CD14-positive monocyte (primary cell): ENCODE data around the gene SLC6A6. TPM values are rescaled to one million over a fixed set of nuclear protein-coding genes. Genes with fewer than 3 reads are reported as not detected.

Experiments
- DNase-seq, 3 donors: peaks; one replicate each; pipeline ENCODE4 v3.0.0-alpha.2; 2011 to 2022
- H2AFZ ChIP-seq: 2 replicates; pipeline ENCODE4 v1.6.0; 2012; ENCODE audit warnings: mild to moderate bottlenecking, low read depth, low read length, inconsistent platforms; ENCODE audit not compliant: insufficient read depth, poor library complexity, severe bottlenecking
- H3K27ac ChIP-seq, 2 donors: 1 replicate in 1 of 2; 2 replicates in 1 of 2; pipeline ENCODE4 v1.5.1; 2012 to 2013; ENCODE audit warnings: low read length in 2 of 2, control low read depth in 1 of 2, inconsistent platforms in 1 of 2, low read depth in 1 of 2, mild to moderate bottlenecking in 1 of 2
- H3K27me3 ChIP-seq, 2 donors: one replicate each; pipeline versions ENCODE4 v1.6.0 to v1.6.1; 2011 to 2013; ENCODE audit warnings: low read length in 2 of 2; ENCODE audit not compliant: control insufficient read depth in 2 of 2, insufficient read depth in 2 of 2
- H3K36me3 ChIP-seq, 2 donors: replicated peaks in 1 of 2; 1 replicate in 1 of 2; 2 replicates in 1 of 2; pipeline versions ENCODE4 v1.5.1 to v1.6.1; 2012 to 2013; ENCODE audit warnings: low read length in 2 of 2, control low read depth in 1 of 2, inconsistent platforms in 1 of 2, mild to moderate bottlenecking in 1 of 2; ENCODE audit not compliant: insufficient read depth in 2 of 2, control insufficient read depth in 1 of 2
- H3K4me1 ChIP-seq, 2 donors: 1 replicate in 1 of 2; 2 replicates in 1 of 2; pipeline versions ENCODE4 v1.5.1 to v1.6.1; 2012 to 2013; ENCODE audit warnings: low read length in 2 of 2, control low read depth in 1 of 2, inconsistent platforms in 1 of 2, mild to moderate bottlenecking in 1 of 2, moderate library complexity in 1 of 2; ENCODE audit not compliant: insufficient read depth in 2 of 2, control insufficient read depth in 1 of 2
- H3K4me2 ChIP-seq: replicated peaks from 2 replicates; pipeline ENCODE3; 2012; ENCODE audit warnings: low read length, moderate library complexity, mild to moderate bottlenecking; ENCODE audit not compliant: poor library complexity, severe bottlenecking; ENCODE audit errors: extremely low read depth
- H3K4me3 ChIP-seq, 3 experiments: fragments of 200-600 bp in 1 of 3; sonication (generic) in 1 of 3; replicated peaks in 1 of 3; 1 replicate in 2 of 3; 2 replicates in 1 of 3; pipeline ENCODE4 v1.5.1; 2011 to 2013; ENCODE audit warnings: low read length in 3 of 3, mild to moderate bottlenecking in 3 of 3, control low read depth in 2 of 3, low read depth in 2 of 3, inconsistent platforms in 1 of 3, moderate library complexity in 1 of 3
- H3K79me2 ChIP-seq: 2 replicates; pipeline ENCODE4 v1.6.0; 2012; ENCODE audit warnings: mild to moderate bottlenecking, control low read depth, inconsistent platforms, low read length, moderate library complexity; ENCODE audit not compliant: insufficient read depth
- H3K9ac ChIP-seq: 2 replicates; pipeline ENCODE4 v1.6.0; 2017; ENCODE audit warnings: low read length, mild to moderate bottlenecking; ENCODE audit not compliant: insufficient read depth, poor library complexity, severe bottlenecking
- H3K9me3 ChIP-seq, 2 donors: replicated peaks in 1 of 2; 1 replicate in 1 of 2; 2 replicates in 1 of 2; pipeline versions ENCODE4 v1.5.1 to v1.6.1; 2012 to 2013; ENCODE audit warnings: low read length in 2 of 2, control low read depth in 1 of 2; ENCODE audit not compliant: control insufficient read depth in 1 of 2, insufficient read depth in 1 of 2
- H4K20me1 ChIP-seq: 2 replicates; pipeline ENCODE4 v1.6.0; 2012; ENCODE audit warnings: mild to moderate bottlenecking, low read length, control low read depth, moderate library complexity; ENCODE audit not compliant: insufficient read depth
- H3K27ac Mint-ChIP-seq, 7 donors: one replicate each; pipeline ENCODE4 v1.8.0; 2020; ENCODE audit warnings: mild to moderate bottlenecking in 7 of 7, mixed read lengths in 7 of 7, moderate library complexity in 6 of 7, inconsistent platforms in 2 of 7
- H3K27me3 Mint-ChIP-seq, 3 donors: one replicate each; pipeline ENCODE4 v1.8.0; 2021 to 2022; ENCODE audit warnings: low read depth in 3 of 3, mild to moderate bottlenecking in 3 of 3, mixed read lengths in 3 of 3, moderate library complexity in 3 of 3, inconsistent platforms in 1 of 3
- H3K36me3 Mint-ChIP-seq, 2 donors: one replicate each; pipeline ENCODE4 v1.8.0; 2020; ENCODE audit warnings: mixed read lengths in 2 of 2, inconsistent platforms in 1 of 2, mild to moderate bottlenecking in 1 of 2
- H3K4me1 Mint-ChIP-seq: one replicate; pipeline ENCODE4 v1.8.0; 2020; ENCODE audit warnings: mild to moderate bottlenecking, mixed read lengths
- H3K4me3 Mint-ChIP-seq, 2 donors: one replicate each; pipeline ENCODE4 v1.8.0; 2020; ENCODE audit warnings: mild to moderate bottlenecking in 2 of 2, mixed read lengths in 2 of 2, moderate library complexity in 1 of 2
- H3K9me3 Mint-ChIP-seq, 7 donors: one replicate each; pipeline ENCODE4 v1.8.0; 2020 to 2022; ENCODE audit warnings: mixed read lengths in 7 of 7, mild to moderate bottlenecking in 6 of 7, moderate library complexity in 6 of 7, inconsistent platforms in 2 of 7
- WGBS: methylation state at CpG from one replicate; pipeline ENCODE4 v1.1.5; 2013; ENCODE audit warnings: missing lambda C conversion rate; ENCODE audit not compliant: insufficient coverage; 5-methylcytosine and 5-hydroxymethylcytosine counted together
- intact Hi-C, 2 donors: fragments of 100-400 bp; cut with micrococcal nuclease; formaldehyde crosslinking; loops; one replicate each; pipeline versions ENCODE4 v1.15.0 to v1.15.1; 2023
- polyA plus RNA-seq, 3 donors: library from polyadenylated mRNA; depleted of rRNA in 1 of 3; unstranded in 2 of 3; stranded (reverse) in 1 of 3; fragments of 300-500 nt in 2 of 3; fragments of >200 nt in 1 of 3; fragmentation: Illumina TruSeq in 2 of 3; gene quantifications; 1 replicate in 2 of 3; 2 replicates in 1 of 3; pipeline ENCODE4 v1.2.3, GENCODE V29; 2012 to 2021
- TF ChIP-seq, protein P1 (sequence below): fragments of 200-600 bp; IDR thresholded peaks from one replicate; pipeline ENCODE4 v1.8.0; 2022; ENCODE audit warnings: antibody characterized with exemption, mild to moderate bottlenecking

The SLC6A6 gene
- polyA plus RNA-seq, 3 donors = 18.4 to 136 (median 24.5) TPM

DNA sequence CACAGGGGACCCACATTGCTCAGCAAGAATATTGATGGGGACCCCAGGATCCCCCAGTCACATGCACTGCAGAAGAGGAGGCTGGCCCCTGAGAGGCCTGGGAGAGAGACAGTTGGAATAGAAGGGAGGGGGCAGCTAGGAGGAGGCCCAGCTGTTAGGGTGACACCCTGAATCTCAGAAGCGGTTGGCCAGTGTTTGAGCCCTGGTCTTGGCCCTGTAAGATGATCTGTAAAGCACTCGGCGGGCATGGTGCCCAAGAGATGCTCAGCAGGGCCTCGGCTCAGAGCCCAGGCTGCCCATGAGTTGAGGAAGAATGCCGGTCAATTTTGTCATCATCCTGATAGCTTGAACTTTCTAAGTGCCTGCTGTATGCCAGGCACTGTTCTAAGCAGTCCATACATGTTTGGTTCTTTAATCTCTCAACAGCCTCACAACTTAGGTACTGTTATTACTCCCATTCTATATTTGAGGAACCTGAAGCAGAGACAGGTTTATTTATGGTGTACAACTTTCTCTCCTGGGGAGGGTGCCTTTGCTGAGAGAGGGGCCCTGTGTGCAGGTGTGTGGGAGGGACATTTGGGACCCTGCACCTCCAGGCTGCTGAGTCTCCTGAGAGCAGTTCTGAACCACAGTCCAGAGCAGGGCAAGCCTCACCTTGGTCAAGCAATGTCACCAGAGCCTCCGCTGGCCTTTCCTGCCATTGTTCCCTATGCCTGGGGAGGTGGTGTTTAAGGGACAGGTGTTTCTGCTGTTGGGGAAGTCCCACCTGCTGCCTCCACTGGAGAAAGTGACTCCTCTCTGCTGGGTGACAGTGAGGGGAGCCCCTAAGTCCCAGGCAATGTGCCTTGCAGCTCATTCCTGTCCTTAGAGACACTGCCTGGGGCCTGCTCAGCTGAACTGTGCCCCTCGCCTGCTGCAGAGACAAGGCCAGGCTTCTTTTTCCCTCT lies 26.0 kb downstream of the SLC6A6 start:
- Histone ChIP-seq H3K9me3 (no peaks in the 10 kb centered on the region), H3K36me3 (peaks cover 10 to 15% of the 10 kb centered on the region in 2 donors), H3K79me2 (peaks cover 80% of the 10 kb centered on the region), H3K4me2 (no peak overlapping the region), H3K4me3 (no peak overlapping the region), H3K4me1 (peaks cover 97 to 100% of the 10 kb centered on the region in 2 donors), H4K20me1 (peaks cover 51% of the 10 kb centered on the region), H3K27ac (peak overlapping the region; percentile 84 to 100), H2AFZ (no peak overlapping the region), H3K27me3 (no peaks in the 10 kb centered on the region), H3K9ac (peak overlapping the region; percentile 50)
- Mint-ChIP-seq H3K9me3 (peaks cover 0 to 3% (median 0%) of the 10 kb centered on the region in 7 donors), H3K36me3 (peaks cover 48 to 67% of the 10 kb centered on the region in 2 donors), H3K4me3 (no peak overlapping the region), H3K27me3 (no peaks in the 10 kb centered on the region), H3K4me1 (peaks cover 98% of the 10 kb centered on the region), H3K27ac (peak overlapping the region; percentile 97 to 100 (median 100))
- DNase-seq = no peak
- WGBS = 99% methylated on average over 6 of the region's 7 CpGs
- TF ChIP-seq, protein P1, sequence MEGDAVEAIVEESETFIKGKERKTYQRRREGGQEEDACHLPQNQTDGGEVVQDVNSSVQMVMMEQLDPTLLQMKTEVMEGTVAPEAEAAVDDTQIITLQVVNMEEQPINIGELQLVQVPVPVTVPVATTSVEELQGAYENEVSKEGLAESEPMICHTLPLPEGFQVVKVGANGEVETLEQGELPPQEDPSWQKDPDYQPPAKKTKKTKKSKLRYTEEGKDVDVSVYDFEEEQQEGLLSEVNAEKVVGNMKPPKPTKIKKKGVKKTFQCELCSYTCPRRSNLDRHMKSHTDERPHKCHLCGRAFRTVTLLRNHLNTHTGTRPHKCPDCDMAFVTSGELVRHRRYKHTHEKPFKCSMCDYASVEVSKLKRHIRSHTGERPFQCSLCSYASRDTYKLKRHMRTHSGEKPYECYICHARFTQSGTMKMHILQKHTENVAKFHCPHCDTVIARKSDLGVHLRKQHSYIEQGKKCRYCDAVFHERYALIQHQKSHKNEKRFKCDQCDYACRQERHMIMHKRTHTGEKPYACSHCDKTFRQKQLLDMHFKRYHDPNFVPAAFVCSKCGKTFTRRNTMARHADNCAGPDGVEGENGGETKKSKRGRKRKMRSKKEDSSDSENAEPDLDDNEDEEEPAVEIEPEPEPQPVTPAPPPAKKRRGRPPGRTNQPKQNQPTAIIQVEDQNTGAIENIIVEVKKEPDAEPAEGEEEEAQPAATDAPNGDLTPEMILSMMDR = no peak
- intact Hi-C loops = no loop called here

DNA sequence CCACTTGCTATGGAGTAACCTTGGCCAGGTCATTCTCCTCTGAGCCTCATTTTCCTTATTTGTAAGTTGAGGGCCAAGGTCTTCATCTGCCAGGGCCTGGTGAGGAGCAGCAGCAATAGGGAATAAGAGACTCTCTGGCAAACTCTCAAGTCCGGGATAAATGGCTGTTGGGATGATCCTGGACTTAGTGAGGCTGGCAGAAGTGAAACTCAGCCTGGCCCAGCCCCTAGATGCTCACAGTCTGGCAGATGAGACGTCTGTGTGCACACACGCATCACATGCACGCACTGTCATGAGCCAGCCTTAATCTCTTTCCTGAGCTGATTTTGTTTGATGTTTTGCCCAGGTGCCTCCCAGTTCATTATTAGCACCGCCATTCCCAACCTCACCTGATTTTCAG lies 26.8 kb downstream of the SLC6A6 start:
- Histone ChIP-seq H3K79me2 (peaks cover 77% of the 10 kb centered on the region), H3K4me2 (no peak overlapping the region)

More for the DNA sequence above, 26.8 kb downstream of the SLC6A6 start:
- TF ChIP-seq, protein P1 = no peak
- peak overlapping the region; percentile 97 to 100 (median 100) for H3K27ac Mint-ChIP-seq
- Histone ChIP-seq H3K9ac (peak overlapping the region; percentile 50), H4K20me1 (peaks cover 42% of the 10 kb centered on the region), H3K4me1 (peaks cover 97 to 100% of the 10 kb centered on the region in 2 donors), H2AFZ (no peak overlapping the region), H3K9me3 (no peaks in the 10 kb centered on the region), H3K27ac (peak overlapping the region; percentile 84 to 100), H3K4me3 (no peak overlapping the region), H3K27me3 (no peaks in the 10 kb centered on the region), H3K36me3 (peaks cover 10 to 13% of the 10 kb centered on the region in 2 donors)
- 22% methylated on average over 4 of the region's 5 CpGs for whole genome bisulfite sequencing
- peaks cover 98% of the 10 kb centered on the region for H3K4me1 Mint-ChIP-seq
- H3K36me3 Mint-ChIP-seq = peaks cover 45 to 64% of the 10 kb centered on the region in 2 donors
- DNase-seq = peak; percentile 76 to 90 (median 83)
- peaks cover 0 to 3% (median 0%) of the 10 kb centered on the region in 7 donors for H3K9me3 Mint-ChIP-seq
- H3K4me3 Mint-ChIP-seq = no peak overlapping the region
- peaks cover 0 to 2% (median 0%) of the 10 kb centered on the region in 3 donors for H3K27me3 Mint-ChIP-seq
- intact Hi-C loops = no loop called here
